GM15510 (cell line): ENCODE measurements around the gene EEF1AKMT4.
A peak's percentile ranks its signal among the peaks of the same experiment; 100 is the strongest.

Source experiments
- POLR2A ChIP-seq: IDR thresholded peaks from 3 replicates; pipeline ENCODE4 v1.6.1; 2011; ENCODE audit warnings: borderline replicate concordance; ENCODE audit not compliant: insufficient read length; ENCODE audit errors: extremely low read depth

EEF1AKMT4 gene

GRCh38 chr3:184295771-184296170, 46.3 kb downstream of the EEF1AKMT4 start:
- no peak for TF ChIP-seq POLR2A

GRCh38 chr3:184296616-184297015, 47.1 kb downstream of the EEF1AKMT4 start:
- no peak for TF ChIP-seq POLR2A

GRCh38 chr3:184298759-184299487, 49.5 kb downstream of the EEF1AKMT4 start, which contains the start of gene PSMD2:
Gene PSMD2 (plus strand): TSS chr3:184299241. CDS start chr3:184299267, 26 bp downstream.
- peak; percentile 74 for TF ChIP-seq POLR2A

- no peak for TF ChIP-seq POLR2A
Observed at GRCh38 chr3:184299488-184300377, 50.3 kb downstream of the EEF1AKMT4 start.

GRCh38 chr3:184300378-184300720, 50.9 kb downstream of the EEF1AKMT4 start:
- TF ChIP-seq POLR2A = no peak

GRCh38 chr3:184305577-184305976, 56.1 kb downstream of the EEF1AKMT4 start:
- no peak for TF ChIP-seq POLR2A

GRCh38 chr3:184306341-184306972, 57.0 kb downstream of the EEF1AKMT4 start:
- TF ChIP-seq POLR2A = no peak

GRCh38 chr3:184307915-184308314, 58.4 kb downstream of the EEF1AKMT4 start:
- no peak for TF ChIP-seq POLR2A
